GM18505 (cell line): ENCODE data around the gene CNTNAP2.

Experiments used
- ATAC-seq: cut with Tn5 transposase; IDR thresholded peaks from one replicate; pipeline ENCODE4 v1.9.1; 2021; ENCODE audit not compliant: unreplicated experiment
- POLR2A ChIP-seq: IDR thresholded peaks from 4 replicates; pipeline ENCODE4 v1.6.1; 2011; ENCODE audit warnings: borderline replicate concordance; ENCODE audit not compliant: insufficient read depth, insufficient read length; ENCODE audit errors: extremely low read depth

The CNTNAP2 gene

GRCh38 chr7:147937428-147937827 lies 1820.8 kb downstream of the CNTNAP2 start:
- no peak for TF ChIP-seq POLR2A
- no peak for ATAC-seq

- TF ChIP-seq POLR2A = no peak
- ATAC-seq = no peak
Measured at GRCh38 chr7:147941381-147941780, 1824.8 kb downstream of the CNTNAP2 start.

- ATAC-seq = no peak
Measured at GRCh38 chr7:147944321-147944720, 1827.7 kb downstream of the CNTNAP2 start.

GRCh38 chr7:147952918-147953317 lies 1836.3 kb downstream of the CNTNAP2 start:
- no peak for TF ChIP-seq POLR2A
- no peak for ATAC-seq

More at GRCh38 chr7:147944321-147944720, 1827.7 kb downstream of the CNTNAP2 start:
- TF ChIP-seq POLR2A = no peak

GRCh38 chr7:147968046-147968610 lies 1851.5 kb downstream of the CNTNAP2 start:
- no peak for TF ChIP-seq POLR2A
- ATAC-seq = no peak

GRCh38 chr7:147971606-147972110 lies 1855.1 kb downstream of the CNTNAP2 start:
- no peak for TF ChIP-seq POLR2A
- no peak for ATAC-seq

- TF ChIP-seq POLR2A = no peak
- ATAC-seq = no peak
Measured at GRCh38 chr7:147978201-147978600, 1861.6 kb downstream of the CNTNAP2 start.

- no peak for TF ChIP-seq POLR2A
Measured at GRCh38 chr7:147978651-147979050, 1862.0 kb downstream of the CNTNAP2 start.

GRCh38 chr7:147980826-147981813 lies 1864.5 kb downstream of the CNTNAP2 start:
- peak; percentile 83 for ATAC-seq
- no peak for TF ChIP-seq POLR2A

More at GRCh38 chr7:147978651-147979050, 1862.0 kb downstream of the CNTNAP2 start:
- ATAC-seq = no peak

- ATAC-seq = no peak
- no peak for TF ChIP-seq POLR2A
Measured at GRCh38 chr7:147982307-147982706, 1865.7 kb downstream of the CNTNAP2 start.

- TF ChIP-seq POLR2A = no peak
- no peak for ATAC-seq
Measured at GRCh38 chr7:147984265-147984664, 1867.7 kb downstream of the CNTNAP2 start.

GRCh38 chr7:147990079-147990478 lies 1873.5 kb downstream of the CNTNAP2 start:
- ATAC-seq = no peak
- TF ChIP-seq POLR2A = no peak

- no peak for ATAC-seq
- no peak for TF ChIP-seq POLR2A
Measured at GRCh38 chr7:147990942-147991341, 1874.3 kb downstream of the CNTNAP2 start.

GRCh38 chr7:147992698-147993097 lies 1876.1 kb downstream of the CNTNAP2 start:
- ATAC-seq = no peak
- no peak for TF ChIP-seq POLR2A

GRCh38 chr7:147997636-147998035 lies 1881.0 kb downstream of the CNTNAP2 start:
- no peak for ATAC-seq
- TF ChIP-seq POLR2A = no peak

- TF ChIP-seq POLR2A = no peak
- ATAC-seq = no peak
Measured at GRCh38 chr7:147999962-148000361, 1883.4 kb downstream of the CNTNAP2 start.
